SK-N-SH (cell line): ENCODE measurements around the gene AGMO. TPM values are rescaled to one million over a fixed set of nuclear protein-coding genes. Genes with fewer than 3 reads are reported as not detected.
A peak's percentile ranks its signal among the peaks of the same experiment; 100 is the strongest.

Experiments
- CTCF ChIA-PET: fragments of 300-600, 350-600 bp; formaldehyde crosslinking; extraction: SDS; loops from one replicate; lab custom pipeline; 2021; lab: Yijun Ruan, JAX
- POLR2A ChIA-PET: fragments of 350-600 bp; sonication (Branson Sonifier 250); formaldehyde crosslinking; extraction: SDS; loops from one replicate; lab custom pipeline; 2020; ENCODE audit warnings: antibody characterized with exemption, inconsistent platforms; lab: Yijun Ruan, JAX
- DNase-seq: peaks from one replicate; pipeline ENCODE4 v3.0.0; 2012
- H2AFZ ChIP-seq: fragments of 200-600 bp; sonication (generic); 2 replicates; pipeline ENCODE4 v1.8.1; 2016; ENCODE audit warnings: antibody characterized with exemption, mild to moderate bottlenecking, low read depth
- H3F3A ChIP-seq: fragments of 200-600 bp; sonication (generic); replicated peaks from 2 replicates; pipeline ENCODE3; 2016; ENCODE audit warnings: antibody characterized with exemption, mild to moderate bottlenecking; ENCODE audit not compliant: insufficient read depth
- H3K27ac ChIP-seq, 2 experiments: fragments of 200-500 bp in 1 of 2; fragments of 200-600 bp in 1 of 2; sonication (Bioruptor generic) in 1 of 2; sonication (generic), shearing (Covaris generic) in 1 of 2; 2 replicates each; pipeline versions ENCODE4 v1.5.1 to v1.6.1; 2014 to 2016; ENCODE audit warnings: low read depth in 2 of 2, inconsistent platforms in 1 of 2, low read length in 1 of 2, mild to moderate bottlenecking in 1 of 2, mixed read lengths in 1 of 2
- H3K27me3 ChIP-seq: fragments of 200-600 bp; sonication (generic), shearing (Covaris generic); 2 replicates; pipeline ENCODE4 v1.6.1; 2016; ENCODE audit warnings: mixed run types; ENCODE audit not compliant: insufficient read depth
- H3K36me3 ChIP-seq, 2 experiments: fragments of 200-500 bp in 1 of 2; fragments of 200-600 bp in 1 of 2; sonication (Bioruptor generic) in 1 of 2; sonication (generic) in 1 of 2; replicated peaks in 1 of 2; 2 replicates each; pipeline versions ENCODE3 to v1.5.1; 2014 to 2016; ENCODE audit warnings: low read length in 1 of 2, mild to moderate bottlenecking in 1 of 2; ENCODE audit not compliant: insufficient read depth in 2 of 2, control insufficient read depth in 1 of 2
- H3K4me1 ChIP-seq, 2 experiments: fragments of 200-500 bp in 1 of 2; fragments of 200-600 bp in 1 of 2; sonication (Bioruptor generic) in 1 of 2; sonication (generic), shearing (Covaris generic) in 1 of 2; 2 replicates each; pipeline versions ENCODE4 v1.5.1 to v1.6.1; 2014 to 2016; ENCODE audit warnings: low read depth in 1 of 2, low read length in 1 of 2, mixed run types in 1 of 2; ENCODE audit not compliant: insufficient read depth in 2 of 2, control insufficient read depth in 1 of 2
- H3K4me2 ChIP-seq: fragments of 200-600 bp; sonication (generic), shearing (Covaris generic); 2 replicates; pipeline ENCODE4 v1.6.1; 2017; ENCODE audit warnings: mixed run types
- H3K4me3 ChIP-seq, 2 experiments: fragments of 200-500 bp in 1 of 2; fragments of 200-600 bp in 1 of 2; sonication (Bioruptor generic) in 1 of 2; sonication (generic), shearing (Covaris generic) in 1 of 2; 2 replicates each; pipeline versions ENCODE4 v1.5.1 to v1.8.1; 2014 to 2016; ENCODE audit warnings: low read depth in 2 of 2, inconsistent platforms in 1 of 2, low read length in 1 of 2, mild to moderate bottlenecking in 1 of 2, mixed read lengths in 1 of 2, moderate library complexity in 1 of 2
- H3K79me2 ChIP-seq: fragments of 200-600 bp; sonication (generic); 2 replicates; pipeline ENCODE4 v1.8.1; 2017; ENCODE audit warnings: mild to moderate bottlenecking; ENCODE audit not compliant: insufficient read depth
- H3K9ac ChIP-seq: fragments of 200-600 bp; sonication (generic); 2 replicates; pipeline ENCODE4 v1.6.1; 2017; ENCODE audit warnings: mixed run types
- H3K9me2 ChIP-seq: fragments of 200-600 bp; sonication (generic); 2 replicates; pipeline ENCODE4 v1.6.1; 2017; ENCODE audit warnings: mixed run types
- H3K9me3 ChIP-seq: fragments of 200-600 bp; sonication (generic); 2 replicates; pipeline ENCODE4 v1.6.1; 2017; ENCODE audit warnings: mixed run types, mild to moderate bottlenecking, moderate library complexity
- H4K20me1 ChIP-seq: fragments of 200-600 bp; sonication (generic); 2 replicates; pipeline ENCODE4 v1.6.1; 2017; ENCODE audit warnings: mild to moderate bottlenecking, mixed run types; ENCODE audit not compliant: insufficient read depth
- ELF1 ChIP-seq: IDR thresholded peaks from 2 replicates; pipeline ENCODE4 v1.4.0; 2012
- FOXM1 ChIP-seq: IDR thresholded peaks from 2 replicates; pipeline ENCODE4 v1.4.0; 2012; ENCODE audit warnings: low read depth, mild to moderate bottlenecking
- GATA2 ChIP-seq: sonication (generic); formaldehyde crosslinking; IDR thresholded peaks from 2 replicates; pipeline ENCODE4 v1.5.0; 2020; ENCODE audit warnings: mild to moderate bottlenecking, missing genetic modification reagents
- IRF3 ChIP-seq: fragments of 150-350 bp; IDR thresholded peaks from 2 replicates; pipeline ENCODE4 v1.6.1; 2016; ENCODE audit warnings: mild to moderate bottlenecking, low read depth, low read length
- RAD21 ChIP-seq: IDR thresholded peaks from 2 replicates; pipeline ENCODE4 v1.6.1; 2012; ENCODE audit warnings: mild to moderate bottlenecking, low read length
- TAF1 ChIP-seq: IDR thresholded peaks from 2 replicates; pipeline ENCODE4 v1.6.1; 2012; ENCODE audit warnings: low read depth, mild to moderate bottlenecking, low read length, moderate library complexity, borderline replicate concordance
- TCF12 ChIP-seq: IDR thresholded peaks from 2 replicates; pipeline ENCODE4 v1.4.0; 2012
- WGBS: methylation state at CpG from one replicate; pipeline ENCODE4 v1.1.6; 2017; ENCODE audit warnings: low lambda C conversion rate; 5-methylcytosine and 5-hydroxymethylcytosine counted together
- polyA plus RNA-seq, 3 experiments: library from polyadenylated mRNA; depleted of rRNA; stranded (reverse); fragments of >200 nt; gene quantifications; 2 replicates each; pipeline ENCODE4 v1.2.3, GENCODE V29; 2012
- TF ChIP-seq, protein P1 (sequence below): IDR thresholded peaks from 2 replicates; pipeline ENCODE4; 2012
- TF ChIP-seq, protein P2 (sequence below): IDR thresholded peaks from 2 replicates; pipeline ENCODE4 v1.6.1; 2012; ENCODE audit warnings: mild to moderate bottlenecking, low read depth, low read length, moderate library complexity
- TF ChIP-seq, protein P3 (sequence below): IDR thresholded peaks from 2 replicates; pipeline ENCODE4 v1.4.0; 2012; ENCODE audit warnings: low read depth, borderline replicate concordance

AGMO gene
- polyA plus RNA-seq, 1 of the 3 experiments (the other 2 are of a cell fraction): 0.05 TPM

GRCh38 chr7:15400440-15400839 is 161.4 kb downstream of the AGMO start:
- Histone ChIP-seq H3K9me2 (no peaks in the 10 kb centered on the region), H3K36me3 (no peaks in the 10 kb centered on the region)
- POLR2A ChIA-PET: no interaction called here
- WGBS: 37% methylated on average over 3 of the region's 3 CpGs
- TF ChIP-seq ELF1: no peak
- TF ChIP-seq, protein P1, sequence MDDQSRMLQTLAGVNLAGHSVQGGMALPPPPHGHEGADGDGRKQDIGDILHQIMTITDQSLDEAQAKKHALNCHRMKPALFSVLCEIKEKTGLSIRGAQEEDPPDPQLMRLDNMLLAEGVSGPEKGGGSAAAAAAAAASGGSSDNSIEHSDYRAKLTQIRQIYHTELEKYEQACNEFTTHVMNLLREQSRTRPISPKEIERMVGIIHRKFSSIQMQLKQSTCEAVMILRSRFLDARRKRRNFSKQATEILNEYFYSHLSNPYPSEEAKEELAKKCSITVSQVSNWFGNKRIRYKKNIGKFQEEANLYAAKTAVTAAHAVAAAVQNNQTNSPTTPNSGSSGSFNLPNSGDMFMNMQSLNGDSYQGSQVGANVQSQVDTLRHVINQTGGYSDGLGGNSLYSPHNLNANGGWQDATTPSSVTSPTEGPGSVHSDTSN: no peak
- no peak for TF ChIP-seq TAF1
- TF ChIP-seq, all 33 proteins: peak for 0
- peak overlapping the region; percentile 39; the same call in 1 of the 2 replicates for H2AFZ ChIP-seq
- H4K20me1 ChIP-seq: no peaks in the 10 kb centered on the region
- no peaks in the 10 kb centered on the region for H3K27me3 ChIP-seq
- no peak overlapping the region for H3K4me2 ChIP-seq
- no peak overlapping the region for H3K9ac ChIP-seq
- H3K4me3 ChIP-seq: no peak overlapping the region
- H3K79me2 ChIP-seq: no peaks in the 10 kb centered on the region
- no peak for DNase-seq
- H3K4me1 ChIP-seq: no peaks in the 10 kb centered on the region; a peak in 1 of 4 replicates
- CTCF ChIA-PET: no interaction called here
- H3F3A ChIP-seq: no peaks in the 10 kb centered on the region
- H3K27ac ChIP-seq: no peak overlapping the region
- H3K9me3 ChIP-seq: no peaks in the 10 kb centered on the region

DNA sequence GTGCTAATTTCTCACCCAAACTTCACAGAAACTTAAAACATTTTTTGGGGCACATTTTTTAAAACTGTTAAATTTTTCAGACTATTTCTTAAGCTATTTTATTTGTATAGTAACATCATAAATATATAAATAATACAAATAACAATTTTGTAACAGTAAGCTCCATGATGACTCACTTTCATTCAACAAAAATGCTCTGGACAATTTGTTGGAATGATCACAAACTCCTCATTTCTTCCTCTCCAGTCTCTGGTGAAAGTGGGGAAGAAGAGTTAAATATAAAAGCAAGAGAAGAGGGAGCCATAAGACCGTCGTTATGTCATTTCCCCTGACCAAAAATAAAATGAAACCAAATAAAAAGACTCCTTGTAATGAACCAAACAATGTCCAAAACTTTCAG is 162.4 kb downstream of the AGMO start:
- WGBS: 49% methylated on average over 2 of the region's 2 CpGs
- CTCF ChIA-PET: interaction anchor here (0.6 to 1.2 kb wide), 3 partner anchors 18 to 73 kb away, joined by 3 read pairs; no protein-coding TSS in a partner anchor
- Histone ChIP-seq H3K9me3 (no peaks in the 10 kb centered on the region), H3K4me2 (0 out of 2 replicates have a peak overlapping the region, but pooled peaks have one; percentile 19), H3K27me3 (no peaks in the 10 kb centered on the region), H3K79me2 (no peaks in the 10 kb centered on the region), H3K36me3 (no peaks in the 10 kb centered on the region), H3F3A (no peaks in the 10 kb centered on the region), H4K20me1 (no peaks in the 10 kb centered on the region), H3K4me1 (no peaks in the 10 kb centered on the region; a peak in 1 of 4 replicates), H3K9me2 (no peaks in the 10 kb centered on the region), H3K9ac (no peak overlapping the region), H2AFZ (peak overlapping the region; percentile 39; the same call in 1 of the 2 replicates), H3K4me3 (no peak overlapping the region), H3K27ac (peak overlapping the region in 1 of 2 experiments; percentile 29; a peak in 1 of 4 replicates)
- POLR2A ChIA-PET: no interaction called here
- no peak for DNase-seq
- TF ChIP-seq IRF3 (no peak), FOXM1 (no peak), TCF12 (no peak), GATA2 (CRISPR knock-in tag) (no peak), RAD21 (no peak)
- TF ChIP-seq, protein P2, sequence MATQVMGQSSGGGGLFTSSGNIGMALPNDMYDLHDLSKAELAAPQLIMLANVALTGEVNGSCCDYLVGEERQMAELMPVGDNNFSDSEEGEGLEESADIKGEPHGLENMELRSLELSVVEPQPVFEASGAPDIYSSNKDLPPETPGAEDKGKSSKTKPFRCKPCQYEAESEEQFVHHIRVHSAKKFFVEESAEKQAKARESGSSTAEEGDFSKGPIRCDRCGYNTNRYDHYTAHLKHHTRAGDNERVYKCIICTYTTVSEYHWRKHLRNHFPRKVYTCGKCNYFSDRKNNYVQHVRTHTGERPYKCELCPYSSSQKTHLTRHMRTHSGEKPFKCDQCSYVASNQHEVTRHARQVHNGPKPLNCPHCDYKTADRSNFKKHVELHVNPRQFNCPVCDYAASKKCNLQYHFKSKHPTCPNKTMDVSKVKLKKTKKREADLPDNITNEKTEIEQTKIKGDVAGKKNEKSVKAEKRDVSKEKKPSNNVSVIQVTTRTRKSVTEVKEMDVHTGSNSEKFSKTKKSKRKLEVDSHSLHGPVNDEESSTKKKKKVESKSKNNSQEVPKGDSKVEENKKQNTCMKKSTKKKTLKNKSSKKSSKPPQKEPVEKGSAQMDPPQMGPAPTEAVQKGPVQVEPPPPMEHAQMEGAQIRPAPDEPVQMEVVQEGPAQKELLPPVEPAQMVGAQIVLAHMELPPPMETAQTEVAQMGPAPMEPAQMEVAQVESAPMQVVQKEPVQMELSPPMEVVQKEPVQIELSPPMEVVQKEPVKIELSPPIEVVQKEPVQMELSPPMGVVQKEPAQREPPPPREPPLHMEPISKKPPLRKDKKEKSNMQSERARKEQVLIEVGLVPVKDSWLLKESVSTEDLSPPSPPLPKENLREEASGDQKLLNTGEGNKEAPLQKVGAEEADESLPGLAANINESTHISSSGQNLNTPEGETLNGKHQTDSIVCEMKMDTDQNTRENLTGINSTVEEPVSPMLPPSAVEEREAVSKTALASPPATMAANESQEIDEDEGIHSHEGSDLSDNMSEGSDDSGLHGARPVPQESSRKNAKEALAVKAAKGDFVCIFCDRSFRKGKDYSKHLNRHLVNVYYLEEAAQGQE: no peak
- TF ChIP-seq, protein P3, sequence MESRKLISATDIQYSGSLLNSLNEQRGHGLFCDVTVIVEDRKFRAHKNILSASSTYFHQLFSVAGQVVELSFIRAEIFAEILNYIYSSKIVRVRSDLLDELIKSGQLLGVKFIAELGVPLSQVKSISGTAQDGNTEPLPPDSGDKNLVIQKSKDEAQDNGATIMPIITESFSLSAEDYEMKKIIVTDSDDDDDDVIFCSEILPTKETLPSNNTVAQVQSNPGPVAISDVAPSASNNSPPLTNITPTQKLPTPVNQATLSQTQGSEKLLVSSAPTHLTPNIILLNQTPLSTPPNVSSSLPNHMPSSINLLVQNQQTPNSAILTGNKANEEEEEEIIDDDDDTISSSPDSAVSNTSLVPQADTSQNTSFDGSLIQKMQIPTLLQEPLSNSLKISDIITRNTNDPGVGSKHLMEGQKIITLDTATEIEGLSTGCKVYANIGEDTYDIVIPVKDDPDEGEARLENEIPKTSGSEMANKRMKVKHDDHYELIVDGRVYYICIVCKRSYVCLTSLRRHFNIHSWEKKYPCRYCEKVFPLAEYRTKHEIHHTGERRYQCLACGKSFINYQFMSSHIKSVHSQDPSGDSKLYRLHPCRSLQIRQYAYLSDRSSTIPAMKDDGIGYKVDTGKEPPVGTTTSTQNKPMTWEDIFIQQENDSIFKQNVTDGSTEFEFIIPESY: no peak
